ENCODE data around the gene ARHGAP28.
A peak's percentile ranks its signal among the peaks of the same experiment; 100 is the strongest.

Gene ARHGAP28

GRCh38 chr18:6940451-6940850, 210.9 kb downstream of the ARHGAP28 start:
- DNase-seq, result no peak

GRCh38 chr18:6941996-6942395, 212.5 kb downstream of the ARHGAP28 start:
- DNase-seq, result no peak

- no peak for DNase-seq
Measured at GRCh38 chr18:6942742-6943141, 213.2 kb downstream of the ARHGAP28 start.

GRCh38 chr18:6943143-6943542, 213.6 kb downstream of the ARHGAP28 start:
- peak in 1 of 2 experiments; percentile 10 for DNase-seq

- DNase-seq, result no peak
Measured at GRCh38 chr18:6947338-6948030, 218.0 kb downstream of the ARHGAP28 start.

- peak in 1 of 2 experiments; percentile 2 for DNase-seq
Measured at GRCh38 chr18:6948281-6949055, 219.0 kb downstream of the ARHGAP28 start.

- DNase-seq, result no peak
Measured at GRCh38 chr18:6949800-6950586, 220.5 kb downstream of the ARHGAP28 start.

- no peak for DNase-seq
Measured at GRCh38 chr18:6950641-6951040, 221.1 kb downstream of the ARHGAP28 start.

- DNase-seq, result no peak
Measured at GRCh38 chr18:6951336-6952090, 222.0 kb downstream of the ARHGAP28 start.

- no peak for DNase-seq
Measured at GRCh38 chr18:6954501-6954900, 225.0 kb downstream of the ARHGAP28 start.

GRCh38 chr18:6955304-6955703, 225.8 kb downstream of the ARHGAP28 start:
- DNase-seq, result no peak

- no peak for DNase-seq
Measured at GRCh38 chr18:6956495-6956894, 227.0 kb downstream of the ARHGAP28 start.

GRCh38 chr18:6956999-6957398, 227.5 kb downstream of the ARHGAP28 start:
- DNase-seq, result no peak

- no peak for DNase-seq
Measured at GRCh38 chr18:6959110-6959509, 229.6 kb downstream of the ARHGAP28 start.

GRCh38 chr18:6960124-6960523, 230.6 kb downstream of the ARHGAP28 start:
- DNase-seq, result no peak

GRCh38 chr18:6960656-6961055, 231.1 kb downstream of the ARHGAP28 start:
- DNase-seq, result no peak

GRCh38 chr18:6961331-6961730, 231.8 kb downstream of the ARHGAP28 start:
- DNase-seq, result no peak

GRCh38 chr18:6962571-6963451, 233.3 kb downstream of the ARHGAP28 start:
- DNase-seq, result no peak

- DNase-seq, result no peak
Measured at GRCh38 chr18:6963452-6964097, 234.1 kb downstream of the ARHGAP28 start.

Measured in NCI-H2081 (cell line).